Activated T-helper 1 cell treated with anti-CD3 and anti-CD28 coated beads, Interleukin-2, amount 50 U/mL, for 16 hours (primary cell): ENCODE data around the gene ATP5MC2.
"Not testable (repeated sequence)": the region's sequence is repeated elsewhere in the genome, so short reads cannot be mapped to it uniquely, and the experiment has no call there.

ENCODE experiments used
- DNase-seq, 2 donors: peaks; one replicate each; pipeline ENCODE4 v3.0.0-alpha.2; 2020; ENCODE audit warnings: low read depth in 1 of 2, low spot score in 1 of 2

Gene ATP5MC2

GRCh38 chr12:53653595-53653994 is 22.3 kb downstream of the ATP5MC2 start:
- DNase-seq: no peak

GRCh38 chr12:53652366-53652765 is 23.5 kb downstream of the ATP5MC2 start:
- no peak for DNase-seq

GRCh38 chr12:53651737-53652136 is 24.1 kb downstream of the ATP5MC2 start:
- no peak for DNase-seq

GRCh38 chr12:53646300-53646699 is 29.6 kb downstream of the ATP5MC2 start:
- not testable (repeated sequence) for DNase-seq

GRCh38 chr12:53645165-53645564 is 30.7 kb downstream of the ATP5MC2 start:
- no peak for DNase-seq

GRCh38 chr12:53644133-53644532 is 31.8 kb downstream of the ATP5MC2 start:
- no peak for DNase-seq

GRCh38 chr12:53643232-53643979 is 32.5 kb downstream of the ATP5MC2 start:
- no peak for DNase-seq

- no peak for DNase-seq
Measured at GRCh38 chr12:53638057-53638456, 37.8 kb downstream of the ATP5MC2 start.

GRCh38 chr12:53636641-53637040 is 39.2 kb downstream of the ATP5MC2 start:
- DNase-seq: no peak

GRCh38 chr12:53635708-53636107 is 40.2 kb downstream of the ATP5MC2 start:
- DNase-seq: not testable (repeated sequence)

- no peak for DNase-seq
Measured at GRCh38 chr12:53631721-53632120, 44.2 kb downstream of the ATP5MC2 start.

- DNase-seq: no peak
Measured at GRCh38 chr12:53627919-53628318, 48.0 kb downstream of the ATP5MC2 start.

GRCh38 chr12:53626702-53627169 is 49.1 kb downstream of the ATP5MC2 start:
- DNase-seq: no peak

- DNase-seq: peak; percentile 94 to 98
Measured at GRCh38 chr12:53625946-53626701, 49.8 kb downstream of the ATP5MC2 start, which contains the start of gene ATF7. TSS of gene ATF7 (minus strand) at chr12:53626382. CDS start at chr12:53601000, 25,382 bp downstream.

- no peak for DNase-seq
Measured at GRCh38 chr12:53625373-53625945, 50.4 kb downstream of the ATP5MC2 start.

GRCh38 chr12:53624956-53625355 is 50.9 kb downstream of the ATP5MC2 start:
- DNase-seq: no peak

GRCh38 chr12:53624458-53624857 is 51.4 kb downstream of the ATP5MC2 start:
- no peak for DNase-seq

- no peak for DNase-seq
Measured at GRCh38 chr12:53623548-53624385, 52.1 kb downstream of the ATP5MC2 start.

GRCh38 chr12:53622724-53623123 is 53.2 kb downstream of the ATP5MC2 start:
- DNase-seq: no peak

- no peak for DNase-seq
Measured at GRCh38 chr12:53618275-53618674, 57.6 kb downstream of the ATP5MC2 start.

GRCh38 chr12:53617700-53618099 is 58.2 kb downstream of the ATP5MC2 start:
- no peak for DNase-seq
